ENCODE measurements around the gene SPR.
"Not testable (repeated sequence)": the region's sequence is repeated elsewhere in the genome, so short reads cannot be mapped to it uniquely, and the experiment has no call there.

Gene SPR

DNA sequence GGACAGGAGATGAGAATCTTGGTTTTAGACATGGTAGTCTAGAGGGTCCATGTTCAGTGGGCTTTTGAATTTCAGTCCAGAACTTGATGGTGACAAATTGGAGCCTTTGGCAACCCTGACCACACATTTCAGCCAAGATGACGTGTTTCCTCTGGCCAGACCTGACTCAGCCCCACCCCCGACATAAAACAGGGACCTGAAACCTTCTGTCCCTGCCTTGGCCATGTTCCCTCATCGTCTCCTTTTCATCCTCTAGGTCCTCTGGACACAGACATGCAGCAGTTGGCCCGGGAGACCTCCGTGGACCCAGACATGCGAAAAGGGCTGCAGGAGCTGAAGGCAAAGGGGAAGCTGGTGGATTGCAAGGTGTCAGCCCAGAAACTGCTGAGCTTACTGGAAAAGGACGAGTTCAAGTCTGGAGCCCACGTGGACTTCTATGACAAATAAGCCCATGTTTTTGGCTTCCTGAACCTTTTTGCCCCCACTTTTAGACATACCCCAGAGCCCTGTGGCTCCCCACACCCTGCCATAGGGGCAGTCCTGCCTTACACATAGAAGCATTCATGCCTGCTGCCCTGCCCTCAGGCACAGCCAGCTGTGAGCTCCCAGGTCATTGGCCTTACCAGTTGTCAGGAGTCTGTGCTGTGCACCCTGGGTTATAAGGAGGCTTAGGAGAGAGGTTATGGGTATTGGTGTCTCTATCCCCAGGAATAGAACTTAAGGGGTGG lies 4.0 kb downstream of the SPR start:
- no peak for DNase-seq

DNA sequence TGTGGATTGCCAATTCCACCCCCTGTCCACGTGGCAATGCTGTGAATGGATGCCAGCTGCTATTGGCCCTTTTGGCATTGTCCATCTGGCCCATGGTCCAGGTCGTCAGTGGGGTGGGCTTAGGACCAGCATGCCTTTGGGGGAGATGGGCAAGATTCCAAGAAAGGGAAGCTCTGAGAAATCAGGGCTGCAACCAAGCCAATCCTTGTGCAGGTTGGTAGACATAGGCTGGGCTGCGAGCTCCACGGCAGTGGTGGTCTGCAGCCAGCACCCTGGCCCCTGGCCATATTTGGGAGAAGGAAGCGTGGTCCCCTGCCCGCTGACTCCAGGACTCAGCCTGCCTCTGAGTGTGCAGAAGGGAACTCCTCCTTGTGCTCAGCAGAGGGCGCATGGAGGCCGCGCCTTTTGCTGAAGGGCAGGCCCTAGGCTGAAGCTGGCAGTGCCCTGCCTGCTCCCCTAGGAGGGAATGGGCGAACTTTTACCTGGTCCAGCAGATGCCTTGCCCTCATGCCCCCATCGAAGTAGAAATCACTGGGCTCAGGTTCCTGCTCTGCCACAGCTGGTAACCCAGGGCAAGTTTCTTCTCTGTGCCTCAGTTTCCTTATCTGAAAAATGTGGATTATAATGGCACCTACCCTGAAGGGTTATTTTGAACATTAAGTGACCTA lies 5.4 kb downstream of the SPR start:
- peak; percentile 39 for DNase-seq

DNA sequence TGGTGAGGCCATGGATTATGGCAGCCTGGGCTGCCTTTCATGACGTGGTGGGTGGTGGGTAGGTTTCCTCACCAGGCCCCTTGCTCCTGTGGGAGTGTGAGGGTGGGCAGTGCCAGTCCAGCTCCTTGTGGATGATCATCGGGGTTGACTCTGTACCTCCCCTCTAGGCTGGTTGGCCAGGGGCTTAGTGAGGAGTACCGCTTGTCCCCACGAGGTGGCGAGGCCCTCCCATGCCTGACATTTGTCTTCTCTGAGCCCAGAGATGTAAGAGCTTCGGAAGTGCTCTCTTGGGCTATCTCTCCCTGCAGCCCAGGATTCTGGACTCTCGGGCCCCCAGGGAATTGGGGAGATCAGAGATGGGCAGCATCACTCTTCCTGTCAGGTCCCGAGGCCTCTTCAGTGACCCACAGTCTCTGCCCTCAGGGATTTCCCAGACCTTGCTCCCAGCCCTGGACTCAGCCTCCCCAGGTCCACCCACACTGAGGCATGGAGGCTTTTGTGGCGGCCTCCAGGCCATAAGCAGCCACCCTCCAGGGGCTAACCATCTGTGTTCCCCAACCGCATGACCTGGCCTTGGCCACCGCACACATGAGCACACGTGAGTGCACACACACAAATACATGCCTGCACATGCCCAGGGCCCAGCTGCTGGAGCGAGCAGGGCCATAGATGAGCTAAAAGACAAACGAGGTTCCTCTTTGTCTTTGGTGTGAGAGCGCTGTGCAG lies 6.5 kb downstream of the SPR start:
- DNase-seq, result peak; percentile 25

DNA sequence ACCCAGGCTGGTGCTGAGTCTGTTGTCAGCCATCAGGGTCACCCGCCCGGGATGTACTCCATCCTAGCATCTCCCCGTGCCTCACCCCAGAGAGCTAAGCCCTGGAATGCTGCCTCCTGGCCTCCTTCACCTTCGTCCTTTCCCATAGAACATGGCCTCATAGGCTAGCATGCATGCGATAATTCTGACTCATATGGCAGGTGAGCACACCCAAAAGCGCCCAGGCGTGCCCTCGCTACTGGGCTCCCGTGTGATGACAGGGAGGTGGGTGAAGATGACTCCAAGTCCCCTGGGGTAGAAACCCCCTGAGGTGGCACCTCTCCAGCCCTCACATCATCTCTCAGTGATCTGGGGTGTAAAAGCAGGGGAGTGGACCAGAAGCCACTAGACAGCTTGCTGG lies 7.3 kb downstream of the SPR start:
- DNase-seq, result no peak

DNA sequence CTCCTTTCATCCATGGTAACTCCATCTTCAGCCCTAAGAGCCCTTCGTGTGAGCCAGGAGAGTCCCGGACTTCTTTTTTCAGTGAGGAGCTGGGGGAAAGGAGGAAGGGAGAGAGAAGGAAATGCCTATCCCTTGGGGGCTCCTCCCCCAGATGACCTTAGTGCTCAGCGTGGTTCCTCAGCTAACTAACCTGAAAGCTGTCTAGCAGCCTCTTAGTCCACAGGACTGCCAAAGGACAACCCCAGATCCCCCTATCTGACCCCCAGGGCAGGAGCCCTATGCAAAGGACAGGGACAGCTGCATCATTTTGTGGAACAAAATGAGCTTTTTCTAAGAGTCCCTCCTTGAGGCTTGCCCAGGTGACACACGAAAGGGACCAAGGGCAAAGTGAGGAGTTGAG lies 7.9 kb downstream of the SPR start:
- DNase-seq, result no peak

DNA sequence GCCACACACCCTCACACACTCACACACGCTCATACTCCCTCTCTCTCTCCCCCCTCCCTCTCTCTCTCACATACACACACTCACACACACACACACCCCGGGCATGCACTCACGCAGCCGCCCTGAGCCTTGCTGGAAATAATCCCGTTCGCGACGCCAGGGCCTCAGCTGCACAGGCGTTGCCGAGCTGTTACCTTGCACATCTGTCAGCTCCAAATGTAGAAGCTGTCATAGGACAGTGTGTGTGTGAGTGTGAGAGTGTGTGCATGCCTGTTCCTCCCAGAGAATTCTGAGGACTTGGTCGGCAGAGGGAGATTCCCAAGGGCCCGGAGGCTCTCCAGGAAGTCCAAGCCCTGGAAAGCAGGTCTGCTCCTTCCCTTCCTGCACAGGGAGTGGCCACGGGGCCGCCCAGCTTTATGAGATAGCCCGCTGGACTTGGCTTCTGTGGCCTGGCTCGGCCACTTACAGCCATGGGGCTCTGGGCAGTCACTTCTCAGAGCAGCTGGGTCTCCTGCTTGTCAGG lies 8.6 kb downstream of the SPR start:
- DNase-seq, result no peak

DNA sequence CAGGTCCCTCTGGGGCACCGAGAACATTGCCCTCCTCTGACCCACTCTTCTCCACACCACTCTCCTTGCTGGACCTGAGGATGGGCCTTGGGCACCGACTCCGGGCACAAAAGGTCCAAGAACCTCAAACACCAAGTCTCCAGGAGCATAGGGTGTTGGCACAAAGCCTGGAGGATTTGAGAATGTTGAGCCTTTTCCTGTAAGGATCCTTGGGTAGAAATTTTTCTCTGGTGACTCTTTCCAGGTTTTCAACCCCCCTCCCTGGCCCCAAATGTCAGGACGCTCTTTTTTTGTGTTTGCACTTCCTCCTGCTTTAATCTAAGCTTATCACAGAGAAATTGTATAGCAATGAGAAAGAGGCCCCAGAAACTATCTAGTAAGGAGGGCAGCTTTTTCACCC lies 9.2 kb downstream of the SPR start:
- DNase-seq, result no peak

DNA sequence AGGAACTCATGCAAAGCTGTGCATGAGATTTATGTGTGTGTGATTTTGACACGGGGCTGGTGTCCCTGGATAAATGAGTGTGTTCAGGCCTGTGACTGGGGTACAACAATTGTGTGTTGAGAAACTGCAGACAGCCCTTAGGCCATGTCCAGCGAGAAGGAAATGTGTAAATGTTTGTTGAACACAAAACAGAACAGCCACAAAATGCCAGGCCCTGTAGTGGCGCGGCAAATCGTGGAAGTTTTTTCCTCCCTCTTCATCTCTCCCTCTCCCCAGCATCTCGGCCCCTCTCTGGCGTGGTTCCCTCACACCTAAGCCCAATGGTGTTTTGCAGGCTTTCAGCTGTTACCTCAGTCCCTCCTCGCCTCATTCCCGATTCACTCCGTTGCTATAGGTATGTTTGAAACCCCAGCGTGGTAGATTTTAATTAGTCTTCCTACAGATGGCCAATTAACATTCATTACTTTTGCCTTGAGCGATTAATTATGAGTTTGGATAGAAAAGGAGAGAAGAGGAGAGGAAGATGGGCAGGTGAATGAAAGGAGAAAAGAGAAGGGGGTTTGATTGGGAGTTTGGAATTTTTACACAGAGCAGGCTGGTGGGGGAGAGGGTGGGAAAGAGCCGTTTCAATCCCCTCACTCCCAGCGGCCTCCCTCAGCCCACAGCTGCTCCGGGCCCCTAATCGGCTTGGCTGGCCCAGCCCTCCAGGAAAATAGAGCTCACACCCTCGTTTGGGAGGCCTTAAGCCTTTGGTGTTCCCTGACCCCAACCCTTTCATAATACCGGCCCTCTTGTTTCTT lies 10.8 kb downstream of the SPR start:
- DNase-seq, result no peak

DNA sequence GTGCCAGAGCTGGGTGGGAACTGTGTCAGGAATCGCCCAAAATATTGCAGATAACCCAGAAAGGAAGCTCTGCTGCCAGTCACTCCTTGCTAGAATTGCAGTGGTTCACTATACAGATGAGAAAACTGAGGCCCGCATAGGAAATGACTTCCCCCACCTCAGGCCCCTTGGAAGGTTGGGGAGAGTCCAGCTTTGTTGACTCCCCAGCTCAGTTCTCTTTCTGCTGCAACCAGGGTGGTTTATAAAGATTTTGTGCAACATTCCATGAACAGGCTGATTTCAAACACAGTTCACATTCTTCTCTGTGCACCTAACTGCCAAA lies 11.3 kb downstream of the SPR start:
- no peak for DNase-seq

DNA sequence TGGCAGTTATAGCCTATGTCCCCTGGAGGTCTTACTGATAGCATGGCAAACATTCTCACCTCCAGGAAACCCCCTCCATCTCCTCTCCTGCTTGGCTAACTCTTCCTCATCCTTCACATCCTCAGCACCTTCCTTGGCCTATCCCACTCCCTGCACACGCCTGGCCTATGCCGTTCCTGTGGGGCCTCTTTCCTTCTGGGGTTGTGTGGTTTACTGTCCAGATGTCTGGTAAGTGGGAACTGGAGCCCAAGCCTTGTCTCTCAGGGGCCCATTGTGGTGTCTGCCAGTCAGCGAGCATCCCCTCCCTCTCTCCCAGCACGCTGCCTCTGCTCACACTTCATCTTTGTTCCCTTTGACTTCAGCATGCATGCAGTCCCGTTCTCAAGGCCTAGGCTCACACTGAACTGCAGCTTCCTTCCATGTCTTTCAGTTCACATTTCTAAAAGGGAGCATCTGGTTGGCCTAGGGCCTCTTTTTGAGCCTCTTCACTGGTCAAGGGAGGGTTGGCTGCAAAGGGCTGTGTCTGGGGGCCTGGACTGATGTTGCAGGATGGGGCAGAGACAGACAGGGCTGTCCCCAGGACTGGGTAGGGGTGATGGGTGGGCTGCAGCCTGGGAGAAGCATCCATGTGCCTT lies 13.1 kb downstream of the SPR start:
- no peak for DNase-seq

DNA sequence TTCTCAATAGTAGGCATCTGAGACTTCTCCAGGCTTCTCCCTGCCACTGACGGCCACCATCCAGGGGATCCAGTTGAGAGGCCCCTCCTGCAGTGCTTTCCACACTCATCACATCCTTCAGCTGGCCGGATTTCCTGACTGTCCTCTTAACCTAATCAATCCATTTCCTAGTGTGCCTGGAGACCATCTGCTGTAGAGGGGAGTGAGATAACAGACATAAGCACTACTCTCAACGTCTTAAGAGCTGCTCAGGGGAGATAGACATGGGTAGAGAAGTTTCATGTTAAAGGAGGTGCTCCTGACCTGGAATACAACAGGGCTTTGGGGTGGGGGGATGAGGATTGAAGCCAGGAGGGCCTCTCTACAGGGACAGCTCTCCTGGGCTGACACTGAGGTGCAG lies 14.2 kb downstream of the SPR start:
- no peak for DNase-seq

DNA sequence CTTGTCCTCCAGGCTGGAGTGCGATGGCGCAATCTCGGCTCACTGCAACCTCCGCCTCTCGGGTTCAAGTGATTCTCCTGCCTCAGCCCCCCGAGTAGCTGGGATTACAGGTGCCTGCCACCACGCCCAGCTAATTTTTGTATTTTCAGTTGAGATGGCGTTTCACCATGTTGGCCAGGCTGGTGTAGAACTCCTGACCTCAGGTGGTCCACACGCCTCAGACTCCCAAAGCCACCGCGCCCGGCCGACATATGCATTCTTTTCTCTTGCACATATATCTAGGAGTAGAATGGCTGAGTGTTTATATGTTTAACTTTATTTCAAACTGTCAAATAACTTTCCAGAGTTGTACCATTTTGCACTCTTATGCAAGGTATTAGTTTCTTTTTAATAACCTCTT lies 20.2 kb downstream of the SPR start:
- not testable (repeated sequence) for DNase-seq

DNA sequence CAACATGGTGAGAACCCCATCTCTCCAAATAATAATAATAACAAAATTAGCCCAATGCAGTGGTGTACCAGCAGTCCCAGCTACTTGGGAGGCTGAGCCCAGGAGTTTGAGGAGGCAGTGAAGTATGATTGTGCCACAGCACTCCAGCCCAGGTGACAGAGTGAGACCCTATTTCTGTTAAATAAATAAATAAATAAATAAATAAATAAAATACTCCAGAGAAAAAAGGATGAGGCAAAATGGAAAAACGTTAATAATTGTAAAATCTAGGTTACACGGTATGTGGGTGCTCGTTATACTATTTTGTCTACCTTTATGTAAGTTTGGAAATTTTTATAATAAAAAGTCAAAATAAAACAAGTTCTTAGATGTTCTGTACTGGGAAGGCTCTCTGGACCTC lies 21.5 kb downstream of the SPR start:
- DNase-seq, result no peak

DNA sequence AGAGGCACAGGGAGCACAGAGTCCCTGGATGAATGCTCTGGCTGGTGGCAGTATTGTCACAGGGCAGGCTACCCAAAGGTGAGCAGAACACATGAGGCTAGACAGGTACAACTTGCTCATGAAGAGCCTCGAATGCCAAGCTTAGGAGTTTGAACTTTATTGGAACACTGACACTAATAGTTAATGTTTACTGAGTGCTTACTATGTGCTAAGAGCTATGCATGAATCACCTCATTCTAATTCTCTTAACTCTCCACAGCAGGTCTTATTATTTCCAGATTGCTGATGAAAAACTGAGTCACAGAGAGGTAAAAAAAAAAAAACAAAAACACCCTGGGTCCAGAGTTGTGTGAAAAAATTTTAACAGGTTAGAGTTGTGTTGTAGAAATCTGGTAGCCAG lies 24.0 kb downstream of the SPR start:
- DNase-seq, result no peak

DNA sequence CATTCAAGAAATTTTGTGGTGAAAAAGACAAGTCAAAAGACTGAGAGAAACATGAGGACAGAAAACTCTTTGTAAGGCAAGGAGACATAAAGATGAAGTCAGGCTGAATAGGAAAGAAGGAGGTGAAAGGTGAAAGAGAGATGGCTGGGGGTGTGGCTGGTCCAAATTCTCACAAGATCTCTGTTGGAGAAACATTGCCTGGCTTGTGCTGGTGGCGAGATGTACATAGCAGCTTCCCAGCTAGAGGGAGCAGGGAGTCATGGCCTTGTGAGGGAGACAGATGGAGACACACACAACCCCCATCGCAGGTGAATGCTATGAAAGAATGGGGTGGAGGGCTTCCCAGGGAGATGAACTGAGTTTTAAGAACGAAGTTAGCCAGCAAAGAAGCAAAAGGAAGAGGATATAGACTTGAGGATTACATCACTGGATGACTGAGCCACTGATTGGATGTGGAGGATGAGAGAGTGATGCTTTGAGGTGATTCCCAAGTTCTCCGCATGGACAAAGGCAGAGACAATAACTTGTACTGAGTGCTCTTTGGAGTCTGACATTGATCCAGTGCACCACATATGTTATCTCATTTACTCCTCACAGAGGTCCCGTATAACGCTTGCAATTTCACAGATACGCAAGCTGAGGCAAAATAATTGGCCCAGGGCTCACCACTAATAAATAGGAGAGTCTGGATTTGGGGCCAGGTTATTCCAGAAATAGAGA lies 26.4 kb downstream of the SPR start:
- no peak for DNase-seq

DNA sequence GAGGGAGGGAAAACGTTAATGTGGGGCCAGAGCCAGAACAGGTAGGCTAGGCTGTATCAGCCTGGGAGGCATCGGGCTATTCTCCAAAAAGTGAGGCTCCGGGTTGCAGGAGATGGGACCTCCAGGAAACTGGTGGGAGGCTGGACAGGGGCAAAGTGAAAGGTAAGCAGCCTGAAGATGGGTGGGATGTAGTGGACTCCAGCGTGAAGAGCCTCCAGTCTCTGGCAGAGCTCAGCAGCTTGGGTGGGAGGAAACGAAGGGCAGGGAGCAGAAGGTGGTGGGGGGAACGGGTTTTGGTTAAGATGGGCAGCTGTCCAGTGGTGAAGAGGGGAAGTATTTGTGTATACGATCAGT lies 27.0 kb downstream of the SPR start:
- DNase-seq, result no peak

DNA sequence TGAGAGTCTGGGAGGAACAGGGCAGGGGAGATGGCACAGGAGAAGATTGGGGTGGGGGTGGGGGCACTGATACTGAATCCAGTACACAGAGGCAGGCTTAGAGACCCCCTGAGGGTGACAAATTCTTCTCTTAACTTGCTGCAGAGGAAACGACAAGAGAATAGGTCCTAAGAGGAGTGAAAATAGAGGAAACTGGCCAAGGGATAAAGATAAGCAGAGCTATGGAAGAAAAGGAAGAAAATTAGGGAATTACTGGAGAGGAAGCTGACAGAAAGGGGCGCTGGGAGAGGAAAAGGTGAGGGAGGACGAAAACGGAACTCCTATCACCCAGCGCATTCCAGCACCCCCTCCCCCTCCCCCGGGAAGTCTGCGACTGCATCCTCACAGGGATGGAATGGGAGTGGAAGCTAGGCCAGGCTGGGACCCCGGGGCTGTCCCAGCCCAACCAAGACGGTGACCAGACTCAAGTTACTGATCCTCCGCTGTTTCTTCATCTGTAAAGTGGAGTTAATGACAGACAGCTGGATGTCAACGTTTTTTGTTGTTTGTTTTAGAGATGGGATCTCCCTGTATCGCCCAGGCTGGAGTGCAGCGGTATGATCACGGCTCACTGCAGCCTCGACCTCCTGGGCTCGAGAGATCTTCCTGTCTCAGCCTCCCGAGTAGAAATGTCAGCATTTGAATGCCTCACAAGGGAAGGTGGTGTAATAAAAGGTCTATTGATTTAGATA lies 27.5 kb downstream of the SPR start:
- no peak for DNase-seq

DNA sequence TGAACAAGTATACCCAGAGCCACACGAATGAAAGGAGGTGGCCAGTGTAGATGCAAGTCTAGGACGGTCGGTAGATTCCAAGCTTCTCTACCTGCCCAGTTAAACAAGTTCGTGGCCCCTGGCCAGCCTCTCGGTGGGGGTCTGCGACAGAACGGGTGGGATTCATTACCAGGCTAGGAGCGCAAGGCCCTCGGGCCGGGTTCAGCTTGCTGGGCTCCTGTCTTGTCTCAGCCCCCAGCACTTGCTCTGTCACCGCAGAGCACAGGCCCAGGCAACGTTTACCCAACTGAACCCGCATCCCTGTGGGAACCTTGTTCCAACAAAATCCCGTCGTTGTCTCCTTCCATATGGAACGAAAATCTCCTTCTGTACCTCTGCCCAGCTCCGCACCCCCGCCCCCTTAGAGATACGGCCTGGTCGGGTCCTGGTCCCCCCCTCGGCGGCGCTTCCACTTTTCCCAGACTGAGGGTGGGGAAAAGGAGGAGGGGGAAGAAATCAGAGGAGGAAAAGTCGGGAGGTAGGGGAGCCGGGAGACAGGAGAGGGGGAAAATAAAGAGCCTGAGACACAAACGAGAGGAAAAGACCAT lies 28.2 kb downstream of the SPR start:
- DNase-seq, result no peak

DNA sequence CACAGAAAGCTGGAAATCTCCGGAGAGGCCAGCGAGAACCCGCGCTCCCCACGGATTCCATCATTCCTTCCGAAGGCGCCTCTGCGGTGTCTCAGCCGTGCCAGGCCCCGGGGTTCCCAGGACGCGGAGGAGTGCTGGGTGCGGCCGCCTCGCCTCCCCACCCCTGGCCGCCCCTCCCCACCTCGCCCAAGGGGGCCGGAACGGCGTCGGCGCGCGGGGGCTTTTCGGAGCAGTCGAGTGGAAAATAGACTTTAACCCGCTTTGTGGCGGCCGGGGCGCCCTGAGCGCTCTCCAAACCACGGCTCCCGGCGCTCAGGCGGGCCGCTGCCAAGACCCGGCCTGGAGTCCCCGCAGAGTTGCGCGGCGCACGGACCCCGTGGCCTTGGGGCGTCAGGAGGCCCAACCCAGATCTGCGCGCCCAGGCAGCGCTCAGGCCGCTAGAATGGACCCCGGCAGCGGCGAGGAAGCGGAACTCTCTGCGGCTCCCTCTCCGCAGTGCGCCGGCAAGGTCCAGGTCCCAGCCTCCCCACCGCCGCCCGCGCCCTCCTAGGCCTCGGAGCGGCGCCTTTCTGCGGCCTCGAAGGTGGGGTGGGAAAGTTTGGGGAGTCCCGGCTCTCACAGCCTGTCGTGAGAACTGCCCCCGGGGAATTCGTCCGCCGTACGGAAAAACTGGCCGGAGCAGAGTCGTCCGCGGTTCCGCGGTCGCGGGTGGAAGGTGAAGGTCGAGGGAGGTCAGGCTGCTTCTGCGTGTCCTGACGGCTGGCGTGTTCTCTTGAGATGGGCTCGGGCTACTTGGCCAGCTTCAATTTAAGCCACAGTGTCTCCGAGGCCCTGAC lies 28.9 kb downstream of the SPR start:
- DNase-seq, result peak; percentile 19

DNA sequence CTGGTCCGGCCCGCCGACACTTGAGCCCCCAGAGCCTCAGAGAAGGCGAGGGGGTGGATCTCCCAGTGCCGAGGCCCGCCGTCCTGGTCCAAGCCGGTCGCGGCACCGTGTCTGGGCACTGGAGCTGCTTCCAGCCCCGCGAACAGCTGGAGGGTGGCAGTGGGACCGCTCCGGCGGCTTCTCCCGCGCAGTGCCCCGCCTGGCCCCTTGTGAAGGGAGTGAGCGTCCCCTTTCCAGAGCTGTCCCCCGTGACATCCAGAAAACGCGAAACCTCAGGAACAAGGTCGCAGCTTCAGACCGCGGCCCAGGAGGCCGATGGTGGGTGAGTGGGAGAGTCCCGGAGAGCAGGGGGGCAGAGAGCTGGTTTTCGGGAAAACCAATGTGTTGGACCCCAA lies 29.5 kb downstream of the SPR start:
- DNase-seq, result no peak

Measured in NCI-H446 treated with DMSO at 0.1 percent for 48 hours (cell line).